ENCODE data around the gene TUB. TPM values are rescaled to one million over a fixed set of nuclear protein-coding genes. Genes with fewer than 3 reads are reported as not detected.

Gene TUB
- total and polyA plus RNA-seq, 3 experiments from 2014 or later: 0.11 to 0.24 TPM; not detected in 1

- Mint-ChIP-seq H3K36me3 (peaks cover 0 to 2% (median 0%) of the 10 kb centered on the region in 3 donors), H3K4me1 (peaks cover 6 to 8% (median 7%) of the 10 kb centered on the region in 3 donors), H3K27me3 (peaks cover 17 to 43% of the 10 kb centered on the region in 2 donors), H3K9me3 (no peaks in the 10 kb centered on the region), H3K27ac (no peak overlapping the region), H3K4me3 (no peak overlapping the region)
- DNase-seq: no peak
- H3K4me1 ChIP-seq (ENCODE audit: insufficient read depth, low read length): peaks cover 5% of the 10 kb centered on the region
- no peak overlapping the region for H3K4me3 ChIP-seq (ENCODE audit: low read length)
- H3K9me3 ChIP-seq (ENCODE audit: low read length): no peaks in the 10 kb centered on the region
- POLR2A ChIA-PET: no interaction called here
- no peaks in the 10 kb centered on the region for H3K36me3 ChIP-seq (ENCODE audit: insufficient read depth, low read length)
- CTCF ChIA-PET: interaction anchor here (1.1 to 3.4 kb wide), 5 partner anchors 13 to 64 kb away, joined by 3 to 31 read pairs (median 5); no protein-coding TSS in a partner anchor
- peaks cover 6% of the 10 kb centered on the region for H3K27me3 ChIP-seq (ENCODE audit: insufficient read depth, low read length, poor library complexity, severe bottlenecking)
- no peak overlapping the region for H3K27ac ChIP-seq (ENCODE audit: low read depth, low read length)
Observed at GRCh38 chr11:8034604-8035190, 46.3 kb upstream of the TUB start.

GRCh38 chr11:8035200-8035855 lies 45.7 kb upstream of the TUB start:
- Histone ChIP-seq H3K9me3 (ENCODE audit: low read length) (no peaks in the 10 kb centered on the region), H3K36me3 (ENCODE audit: insufficient read depth, low read length) (no peaks in the 10 kb centered on the region), H3K4me1 (ENCODE audit: insufficient read depth, low read length) (peaks cover 5% of the 10 kb centered on the region), H3K27ac (ENCODE audit: low read depth, low read length) (no peak overlapping the region), H3K4me3 (ENCODE audit: low read length) (no peak overlapping the region), H3K27me3 (ENCODE audit: insufficient read depth, low read length, poor library complexity, severe bottlenecking) (peaks cover 6% of the 10 kb centered on the region)
- Mint-ChIP-seq H3K27ac (peak overlapping the region in 1 of 8 donors; percentile 54), H3K4me3 (no peak overlapping the region), H3K27me3 (peaks cover 15 to 39% of the 10 kb centered on the region in 2 donors), H3K4me1 (peaks cover 6 to 8% (median 7%) of the 10 kb centered on the region in 3 donors), H3K9me3 (no peaks in the 10 kb centered on the region), H3K36me3 (peaks cover 0 to 2% (median 0%) of the 10 kb centered on the region in 3 donors)
- CTCF ChIA-PET: interaction anchor here (1.1 to 3.4 kb wide), 2 partner anchors 42 to 64 kb away, joined by 3 to 31 read pairs; no protein-coding TSS in a partner anchor
- POLR2A ChIA-PET: no interaction called here
- DNase-seq: no peak

GRCh38 chr11:8036002-8036802 lies 44.8 kb upstream of the TUB start:
- no peaks in the 10 kb centered on the region for H3K9me3 ChIP-seq (ENCODE audit: low read length)
- H3K4me1 Mint-ChIP-seq: peaks cover 6 to 8% (median 7%) of the 10 kb centered on the region in 3 donors
- no peak overlapping the region for H3K27ac Mint-ChIP-seq
- DNase-seq: no peak
- ChIA-PET CTCF (interaction anchor here (3.4 kb wide), 1 partner anchor 63 kb away, joined by 31 read pairs; no protein-coding TSS in a partner anchor), POLR2A (no interaction called here)
- H3K9me3 Mint-ChIP-seq: no peaks in the 10 kb centered on the region
- H3K36me3 Mint-ChIP-seq: peaks cover 0 to 2% (median 0%) of the 10 kb centered on the region in 3 donors
- H3K27me3 ChIP-seq (ENCODE audit: insufficient read depth, low read length, poor library complexity, severe bottlenecking): peaks cover 6% of the 10 kb centered on the region
- H3K36me3 ChIP-seq (ENCODE audit: insufficient read depth, low read length): no peaks in the 10 kb centered on the region
- peaks cover 5% of the 10 kb centered on the region for H3K4me1 ChIP-seq (ENCODE audit: insufficient read depth, low read length)
- no peak overlapping the region for H3K4me3 Mint-ChIP-seq
- peaks cover 8 to 32% of the 10 kb centered on the region in 2 donors for H3K27me3 Mint-ChIP-seq
- no peak overlapping the region for H3K4me3 ChIP-seq (ENCODE audit: low read length)
- H3K27ac ChIP-seq (ENCODE audit: low read depth, low read length): no peak overlapping the region

- no peak overlapping the region for H3K27ac Mint-ChIP-seq
- peaks cover 8 to 32% of the 10 kb centered on the region in 2 donors for H3K27me3 Mint-ChIP-seq
- no peak overlapping the region for H3K4me3 Mint-ChIP-seq
- ChIA-PET CTCF (no interaction called here), POLR2A (no interaction called here)
- Histone ChIP-seq H3K27ac (ENCODE audit: low read depth, low read length) (no peak overlapping the region), H3K27me3 (ENCODE audit: insufficient read depth, low read length, poor library complexity, severe bottlenecking) (peaks cover 6% of the 10 kb centered on the region), H3K36me3 (ENCODE audit: insufficient read depth, low read length) (no peaks in the 10 kb centered on the region), H3K9me3 (ENCODE audit: low read length) (no peaks in the 10 kb centered on the region), H3K4me3 (ENCODE audit: low read length) (no peak overlapping the region), H3K4me1 (ENCODE audit: insufficient read depth, low read length) (peaks cover 5% of the 10 kb centered on the region)
- peaks cover 0 to 2% (median 0%) of the 10 kb centered on the region in 3 donors for H3K36me3 Mint-ChIP-seq
- peaks cover 6 to 8% (median 7%) of the 10 kb centered on the region in 3 donors for H3K4me1 Mint-ChIP-seq
- no peaks in the 10 kb centered on the region for H3K9me3 Mint-ChIP-seq
- no peak for DNase-seq
Observed at GRCh38 chr11:8036986-8037385, 44.0 kb upstream of the TUB start.

GRCh38 chr11:8038393-8038792 lies 42.6 kb upstream of the TUB start:
- Mint-ChIP-seq H3K36me3 (peaks cover 0 to 2% (median 0%) of the 10 kb centered on the region in 3 donors), H3K27me3 (peaks cover 1 to 21% of the 10 kb centered on the region in 2 donors), H3K9me3 (no peaks in the 10 kb centered on the region), H3K27ac (peak overlapping the region in 1 of 8 donors; percentile 8), H3K4me3 (no peak overlapping the region), H3K4me1 (peaks cover under 1 to 3% (median 3%) of the 10 kb centered on the region in 3 donors)
- Histone ChIP-seq H3K9me3 (ENCODE audit: low read length) (no peaks in the 10 kb centered on the region), H3K36me3 (ENCODE audit: insufficient read depth, low read length) (no peaks in the 10 kb centered on the region), H3K27me3 (ENCODE audit: insufficient read depth, low read length, poor library complexity, severe bottlenecking) (no peaks in the 10 kb centered on the region), H3K27ac (ENCODE audit: low read depth, low read length) (no peak overlapping the region), H3K4me1 (ENCODE audit: insufficient read depth, low read length) (peaks cover under 1% of the 10 kb centered on the region), H3K4me3 (ENCODE audit: low read length) (no peak overlapping the region)
- DNase-seq: no peak
- POLR2A ChIA-PET: no interaction called here
- CTCF ChIA-PET: no interaction called here

GRCh38 chr11:8038811-8039529 lies 42.0 kb upstream of the TUB start:
- no peak for DNase-seq
- H3K4me3 Mint-ChIP-seq: no peak overlapping the region

GRCh38 chr11:8039530-8040260 lies 41.3 kb upstream of the TUB start:
- no peak overlapping the region for H3K27ac ChIP-seq (ENCODE audit: low read depth, low read length)
- H3K4me1 ChIP-seq (ENCODE audit: insufficient read depth, low read length): no peaks in the 10 kb centered on the region
- ChIA-PET CTCF (interaction anchor here (0.6 kb wide), 1 partner anchor 12 kb away, joined by 3 read pairs; no protein-coding TSS in a partner anchor), POLR2A (no interaction called here)
- H3K36me3 Mint-ChIP-seq: peaks cover 0 to 2% (median 0%) of the 10 kb centered on the region in 3 donors
- H3K27ac Mint-ChIP-seq: peak overlapping the region in 2 of 8 donors; percentile 34 to 81
- no peaks in the 10 kb centered on the region for H3K36me3 ChIP-seq (ENCODE audit: insufficient read depth, low read length)
- no peak for DNase-seq
- H3K4me1 Mint-ChIP-seq: no peaks in the 10 kb centered on the region
- H3K9me3 Mint-ChIP-seq: no peaks in the 10 kb centered on the region
- no peaks in the 10 kb centered on the region for H3K27me3 ChIP-seq (ENCODE audit: insufficient read depth, low read length, poor library complexity, severe bottlenecking)
- no peak overlapping the region for H3K4me3 ChIP-seq (ENCODE audit: low read length)
- no peak overlapping the region for H3K4me3 Mint-ChIP-seq
- no peaks in the 10 kb centered on the region for H3K9me3 ChIP-seq (ENCODE audit: low read length)
- H3K27me3 Mint-ChIP-seq: peaks cover 0 to 17% of the 10 kb centered on the region in 2 donors

More at GRCh38 chr11:8038811-8039529, 42.0 kb upstream of the TUB start:
- peaks cover 0 to 18% of the 10 kb centered on the region in 2 donors for H3K27me3 Mint-ChIP-seq
- H3K9me3 ChIP-seq (ENCODE audit: low read length): no peaks in the 10 kb centered on the region
- no peak overlapping the region for H3K27ac ChIP-seq (ENCODE audit: low read depth, low read length)
- peaks cover 0 to 2% (median 0%) of the 10 kb centered on the region in 3 donors for H3K36me3 Mint-ChIP-seq
- no peak overlapping the region for H3K4me3 ChIP-seq (ENCODE audit: low read length)
- CTCF ChIA-PET: interaction anchor here (0.6 kb wide), 1 partner anchor 12 kb away, joined by 3 read pairs; no protein-coding TSS in a partner anchor
- POLR2A ChIA-PET: no interaction called here
- no peak overlapping the region for H3K27ac Mint-ChIP-seq
- H3K4me1 ChIP-seq (ENCODE audit: insufficient read depth, low read length): no peaks in the 10 kb centered on the region
- no peaks in the 10 kb centered on the region for H3K36me3 ChIP-seq (ENCODE audit: insufficient read depth, low read length)
- H3K27me3 ChIP-seq (ENCODE audit: insufficient read depth, low read length, poor library complexity, severe bottlenecking): no peaks in the 10 kb centered on the region
- H3K4me1 Mint-ChIP-seq: no peaks in the 10 kb centered on the region
- no peaks in the 10 kb centered on the region for H3K9me3 Mint-ChIP-seq

All from CD8-positive, alpha-beta memory T cell (primary cell).